ENCODE results near the gene EPHB2. TPM values are rescaled to one million over a fixed set of nuclear protein-coding genes. Genes with fewer than 3 reads are reported as not detected.

EPHB2 gene
- total RNA-seq, 1 experiment from 2014 or later, result 0.45 TPM

DNA sequence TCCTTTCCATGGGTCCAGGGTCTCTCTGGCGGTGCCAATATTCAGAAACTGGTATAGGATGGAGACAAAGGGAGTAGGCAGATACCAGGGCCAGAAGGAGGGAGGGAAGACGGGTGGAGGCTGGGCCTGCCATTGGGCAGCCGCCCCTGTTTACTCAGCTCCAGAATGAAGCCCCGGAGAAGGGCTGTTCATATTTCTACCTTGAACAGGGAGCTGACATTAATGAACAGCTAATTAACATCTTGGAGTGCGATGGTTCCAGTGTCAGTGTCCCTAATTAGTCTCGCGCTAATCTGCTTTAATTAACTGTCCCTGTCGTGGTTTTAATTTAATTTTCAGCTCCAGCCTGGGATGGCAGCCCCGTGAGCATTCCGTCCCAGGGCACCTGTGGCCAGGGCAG lies 113.8 kb downstream of the EPHB2 start:
- H4K20me1 ChIP-seq (ENCODE audit: insufficient read depth, low read depth, low read length), result no peaks in the 10 kb centered on the region
- no peaks in the 10 kb centered on the region for H3K79me2 ChIP-seq (ENCODE audit: low read length)
- H3K9ac ChIP-seq (ENCODE audit: low read length), result peak overlapping the region; percentile 54
- DNase-seq, result no peak
- no peak overlapping the region for H3K27ac ChIP-seq (ENCODE audit: low read length)
- H3K27me3 ChIP-seq (ENCODE audit: low read length), result no peaks in the 10 kb centered on the region
- peaks cover 65% of the 10 kb centered on the region for H3K4me1 ChIP-seq (ENCODE audit: low read length)
- no peaks in the 10 kb centered on the region for H3K36me3 ChIP-seq (ENCODE audit: insufficient read depth, low read length)
- no peak overlapping the region for H2AFZ ChIP-seq (ENCODE audit: low read length)
- H3K4me2 ChIP-seq (ENCODE audit: low read depth, low read length, poor library complexity, severe bottlenecking), result no peak overlapping the region
- no peaks in the 10 kb centered on the region for H3K9me3 ChIP-seq (ENCODE audit: low read length)
- no peaks in the 10 kb centered on the region for H3K9me2 ChIP-seq (replicated peaks; ENCODE audit: insufficient read depth, low read length)
- H3K4me3 ChIP-seq (ENCODE audit: low read length), result no peak overlapping the region

GRCh38 chr1:22824975-22825374 lies 114.3 kb downstream of the EPHB2 start:
- Histone ChIP-seq H3K9me3 (ENCODE audit: low read length) (no peaks in the 10 kb centered on the region), H3K36me3 (ENCODE audit: insufficient read depth, low read length) (no peaks in the 10 kb centered on the region), H3K4me2 (ENCODE audit: low read depth, low read length, poor library complexity, severe bottlenecking) (peak overlapping the region; percentile 53), H3K9ac (ENCODE audit: low read length) (peak overlapping the region; percentile 54), H3K4me1 (ENCODE audit: low read length) (peaks cover 62% of the 10 kb centered on the region), H3K79me2 (ENCODE audit: low read length) (no peaks in the 10 kb centered on the region), H3K9me2 (replicated peaks; ENCODE audit: insufficient read depth, low read length) (no peaks in the 10 kb centered on the region), H3K27ac (ENCODE audit: low read length) (peak overlapping the region; percentile 73), H4K20me1 (ENCODE audit: insufficient read depth, low read depth, low read length) (no peaks in the 10 kb centered on the region), H3K4me3 (ENCODE audit: low read length) (peak overlapping the region; percentile 41; the same call in 1 of the 2 replicates), H3K27me3 (ENCODE audit: low read length) (no peaks in the 10 kb centered on the region), H2AFZ (ENCODE audit: low read length) (no peak overlapping the region)
- DNase-seq, result no peak

DNA sequence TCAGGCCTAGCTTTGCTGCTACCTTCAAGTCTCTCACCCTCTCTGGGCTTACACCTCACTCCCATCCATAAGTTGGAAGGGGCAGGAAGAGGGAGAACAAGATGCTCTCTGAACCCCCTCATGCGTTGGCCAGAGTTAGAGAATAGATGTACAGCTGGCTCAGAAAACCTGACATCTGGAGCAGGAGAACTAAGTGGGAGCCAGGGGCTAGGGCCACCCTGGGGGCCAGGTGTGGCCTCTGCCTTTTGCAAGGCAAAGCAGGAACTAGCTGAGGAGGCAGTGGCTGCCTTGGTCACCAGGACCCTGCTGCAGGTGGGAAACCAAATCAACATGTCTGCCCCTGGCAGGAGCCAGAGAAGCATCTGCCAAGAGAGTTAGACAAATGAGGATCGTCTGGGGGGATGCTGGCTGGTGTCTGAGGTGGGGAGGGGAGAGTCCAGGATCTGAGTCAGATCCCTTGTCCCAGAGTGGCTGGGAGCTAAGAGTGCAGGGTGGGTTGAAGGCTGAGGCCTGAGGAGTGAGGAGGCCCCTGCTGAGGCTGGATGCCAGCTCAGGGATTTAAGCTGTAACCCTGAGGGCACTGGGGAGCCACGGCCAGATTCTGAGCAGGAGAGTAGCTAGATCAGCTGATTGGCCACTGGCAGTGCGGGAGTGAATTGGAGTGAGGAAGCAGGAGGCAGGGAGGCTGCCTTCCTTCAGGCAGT lies 115.0 kb downstream of the EPHB2 start:
- Histone ChIP-seq H3K4me2 (ENCODE audit: low read depth, low read length, poor library complexity, severe bottlenecking) (peak overlapping the region; percentile 53), H2AFZ (ENCODE audit: low read length) (no peak overlapping the region), H3K4me3 (ENCODE audit: low read length) (peak overlapping the region; percentile 41; the same call in 1 of the 2 replicates), H3K4me1 (ENCODE audit: low read length) (peaks cover 60% of the 10 kb centered on the region), H4K20me1 (ENCODE audit: insufficient read depth, low read depth, low read length) (no peaks in the 10 kb centered on the region), H3K9me3 (ENCODE audit: low read length) (no peaks in the 10 kb centered on the region), H3K9me2 (replicated peaks; ENCODE audit: insufficient read depth, low read length) (no peaks in the 10 kb centered on the region), H3K27me3 (ENCODE audit: low read length) (no peaks in the 10 kb centered on the region), H3K79me2 (ENCODE audit: low read length) (no peaks in the 10 kb centered on the region), H3K9ac (ENCODE audit: low read length) (peak overlapping the region; percentile 54), H3K36me3 (ENCODE audit: insufficient read depth, low read length) (no peaks in the 10 kb centered on the region), H3K27ac (ENCODE audit: low read length) (peak overlapping the region; percentile 73)
- DNase-seq, result peak; percentile 81

DNA sequence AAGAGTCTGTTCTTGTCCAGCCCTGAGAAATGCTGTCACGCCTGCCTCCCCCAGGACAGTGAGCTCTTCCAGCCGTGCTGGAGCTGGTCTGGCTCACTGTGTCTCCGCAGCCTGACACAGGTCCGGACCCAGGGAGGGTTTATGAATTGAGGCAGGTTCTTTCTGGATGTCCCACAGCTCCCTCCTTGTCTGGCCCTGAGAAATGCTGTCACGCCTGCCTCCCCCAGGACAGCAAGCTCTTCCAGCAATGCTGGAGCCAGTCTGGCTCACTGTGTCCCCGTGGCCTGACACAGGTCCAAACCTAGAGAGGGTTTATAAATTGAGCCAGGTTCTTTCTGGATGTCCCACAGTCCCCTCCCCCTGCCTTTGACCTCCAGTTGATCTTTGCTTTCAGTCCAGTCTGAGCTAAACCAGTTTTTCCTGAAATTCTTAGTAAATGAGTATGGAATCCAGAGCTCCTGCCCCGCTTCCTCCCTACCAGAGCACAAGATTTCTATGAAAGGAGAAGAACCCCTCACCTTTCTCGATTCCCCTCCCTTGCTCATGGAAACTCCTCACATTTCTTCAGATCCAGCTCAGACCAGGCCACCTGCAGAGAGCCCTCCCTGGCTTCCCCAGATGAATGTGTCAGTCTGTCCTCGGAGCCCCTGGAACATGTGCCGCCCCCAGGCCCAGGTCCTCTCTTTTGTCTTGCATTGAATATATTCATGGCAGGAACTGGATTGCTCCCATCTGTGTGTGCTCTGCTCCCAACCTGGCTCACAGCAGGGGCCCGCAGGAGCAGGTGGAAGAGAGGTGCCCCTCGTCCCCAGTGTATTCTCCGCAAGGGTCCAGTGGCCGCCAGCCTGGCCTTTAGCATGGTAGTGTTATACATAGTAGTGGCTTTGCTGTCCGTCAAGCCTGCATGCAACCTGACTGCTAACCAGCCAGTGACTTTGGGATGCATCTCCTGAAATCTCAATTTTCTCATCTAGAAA lies 116.3 kb downstream of the EPHB2 start:
- H3K79me2 ChIP-seq (ENCODE audit: low read length), result no peaks in the 10 kb centered on the region
- no peak for DNase-seq
- no peak overlapping the region for H3K4me3 ChIP-seq (ENCODE audit: low read length)
- no peaks in the 10 kb centered on the region for H3K9me2 ChIP-seq (replicated peaks; ENCODE audit: insufficient read depth, low read length)
- H4K20me1 ChIP-seq (ENCODE audit: insufficient read depth, low read depth, low read length), result no peaks in the 10 kb centered on the region
- peaks cover 63% of the 10 kb centered on the region for H3K4me1 ChIP-seq (ENCODE audit: low read length)
- H3K4me2 ChIP-seq (ENCODE audit: low read depth, low read length, poor library complexity, severe bottlenecking), result no peak overlapping the region
- no peaks in the 10 kb centered on the region for H3K27me3 ChIP-seq (ENCODE audit: low read length)
- H2AFZ ChIP-seq (ENCODE audit: low read length), result no peak overlapping the region
- H3K27ac ChIP-seq (ENCODE audit: low read length), result no peak overlapping the region
- no peak overlapping the region for H3K9ac ChIP-seq (ENCODE audit: low read length)
- H3K36me3 ChIP-seq (ENCODE audit: insufficient read depth, low read length), result no peaks in the 10 kb centered on the region
- no peaks in the 10 kb centered on the region for H3K9me3 ChIP-seq (ENCODE audit: low read length)

- no peaks in the 10 kb centered on the region for H3K9me2 ChIP-seq (replicated peaks; ENCODE audit: insufficient read depth, low read length)
- no peak overlapping the region for H3K27ac ChIP-seq (ENCODE audit: low read length)
- H3K4me3 ChIP-seq (ENCODE audit: low read length), result no peak overlapping the region
- H2AFZ ChIP-seq (ENCODE audit: low read length), result no peak overlapping the region
- no peaks in the 10 kb centered on the region for H4K20me1 ChIP-seq (ENCODE audit: insufficient read depth, low read depth, low read length)
- H3K9me3 ChIP-seq (ENCODE audit: low read length), result no peaks in the 10 kb centered on the region
- H3K36me3 ChIP-seq (ENCODE audit: insufficient read depth, low read length), result no peaks in the 10 kb centered on the region
- H3K79me2 ChIP-seq (ENCODE audit: low read length), result no peaks in the 10 kb centered on the region
- no peak overlapping the region for H3K4me2 ChIP-seq (ENCODE audit: low read depth, low read length, poor library complexity, severe bottlenecking)
- peaks cover 63% of the 10 kb centered on the region for H3K4me1 ChIP-seq (ENCODE audit: low read length)
- H3K9ac ChIP-seq (ENCODE audit: low read length), result peak overlapping the region; percentile 41; the same call in 1 of the 2 replicates
- no peak for DNase-seq
- no peaks in the 10 kb centered on the region for H3K27me3 ChIP-seq (ENCODE audit: low read length)
Observed at GRCh38 chr1:22827666-22828483, 117.2 kb downstream of the EPHB2 start.

GRCh38 chr1:22828484-22829308 lies 118.1 kb downstream of the EPHB2 start:
- peaks cover 67% of the 10 kb centered on the region for H3K4me1 ChIP-seq (ENCODE audit: low read length)
- H3K9ac ChIP-seq (ENCODE audit: low read length), result peak overlapping the region; percentile 41; the same call in 1 of the 2 replicates
- no peaks in the 10 kb centered on the region for H3K9me3 ChIP-seq (ENCODE audit: low read length)
- no peaks in the 10 kb centered on the region for H3K36me3 ChIP-seq (ENCODE audit: insufficient read depth, low read length)
- no peak overlapping the region for H2AFZ ChIP-seq (ENCODE audit: low read length)
- H3K9me2 ChIP-seq (replicated peaks; ENCODE audit: insufficient read depth, low read length), result no peaks in the 10 kb centered on the region
- H3K27ac ChIP-seq (ENCODE audit: low read length), result no peak overlapping the region
- DNase-seq, result no peak
- no peak overlapping the region for H3K4me3 ChIP-seq (ENCODE audit: low read length)
- no peaks in the 10 kb centered on the region for H4K20me1 ChIP-seq (ENCODE audit: insufficient read depth, low read depth, low read length)
- no peak overlapping the region for H3K4me2 ChIP-seq (ENCODE audit: low read depth, low read length, poor library complexity, severe bottlenecking)
- H3K79me2 ChIP-seq (ENCODE audit: low read length), result no peaks in the 10 kb centered on the region
- H3K27me3 ChIP-seq (ENCODE audit: low read length), result no peaks in the 10 kb centered on the region

DNA sequence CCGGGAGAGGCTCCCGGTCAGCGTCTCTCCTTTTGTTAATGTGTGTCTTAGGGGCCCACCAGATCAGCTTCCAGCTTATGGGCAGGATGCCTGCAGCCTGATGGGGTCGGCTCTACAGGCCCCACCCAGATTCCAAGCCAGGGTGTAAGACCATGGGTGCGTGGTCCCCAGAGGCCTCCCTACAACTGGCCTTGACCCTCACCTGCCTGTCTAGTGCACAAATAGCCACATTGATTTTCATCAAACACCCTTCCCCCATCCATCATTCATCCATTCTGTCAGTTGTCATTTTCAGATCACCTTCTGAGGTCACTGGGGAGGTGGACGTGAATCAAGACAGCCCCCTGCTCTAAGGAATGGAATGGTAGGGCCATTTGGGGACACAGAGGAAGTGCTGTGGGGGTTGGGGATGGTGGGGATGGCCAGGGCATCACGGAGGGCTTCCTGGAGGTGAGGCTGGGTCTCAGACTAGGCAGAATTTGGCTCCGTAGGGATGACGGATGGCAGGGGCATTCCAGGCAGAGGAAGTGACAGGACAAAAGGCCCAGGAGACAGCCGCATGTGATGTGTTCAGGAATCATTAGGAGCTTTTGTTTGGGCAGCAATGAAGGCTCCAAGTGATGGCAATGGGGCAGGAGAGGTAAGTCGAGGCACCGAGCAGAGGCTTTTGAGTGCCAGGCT lies 118.8 kb downstream of the EPHB2 start:
- Histone ChIP-seq H2AFZ (ENCODE audit: low read length) (no peak overlapping the region), H3K9ac (ENCODE audit: low read length) (no peak overlapping the region), H3K4me2 (ENCODE audit: low read depth, low read length, poor library complexity, severe bottlenecking) (no peak overlapping the region)

More for the DNA sequence above, 118.8 kb downstream of the EPHB2 start:
- Histone ChIP-seq H3K4me3 (ENCODE audit: low read length) (no peak overlapping the region), H3K79me2 (ENCODE audit: low read length) (no peaks in the 10 kb centered on the region), H3K4me1 (ENCODE audit: low read length) (peaks cover 67% of the 10 kb centered on the region), H3K36me3 (ENCODE audit: insufficient read depth, low read length) (no peaks in the 10 kb centered on the region), H3K9me2 (replicated peaks; ENCODE audit: insufficient read depth, low read length) (no peaks in the 10 kb centered on the region), H4K20me1 (ENCODE audit: insufficient read depth, low read depth, low read length) (no peaks in the 10 kb centered on the region), H3K9me3 (ENCODE audit: low read length) (no peaks in the 10 kb centered on the region), H3K27ac (ENCODE audit: low read length) (no peak overlapping the region), H3K27me3 (ENCODE audit: low read length) (no peaks in the 10 kb centered on the region)
- DNase-seq, result no peak

All from Karpas-422 (cell line).